B cell (primary cell): ENCODE measurements around the gene IGLL5.

Experiments
- EZH2 ChIP-seq: IDR thresholded peaks from 2 replicates; pipeline ENCODE4 v1.6.1; 2012; ENCODE audit warnings: borderline replicate concordance, low read depth, mild to moderate bottlenecking, moderate library complexity, low read length; ENCODE audit not compliant: insufficient read depth, poor library complexity, severe bottlenecking
- TF ChIP-seq, protein P1 (sequence below): fragments of 200-600 bp; IDR thresholded peaks from one replicate; pipeline ENCODE4 v1.8.0; 2022; ENCODE audit warnings: antibody characterized with exemption, mild to moderate bottlenecking

DNA sequence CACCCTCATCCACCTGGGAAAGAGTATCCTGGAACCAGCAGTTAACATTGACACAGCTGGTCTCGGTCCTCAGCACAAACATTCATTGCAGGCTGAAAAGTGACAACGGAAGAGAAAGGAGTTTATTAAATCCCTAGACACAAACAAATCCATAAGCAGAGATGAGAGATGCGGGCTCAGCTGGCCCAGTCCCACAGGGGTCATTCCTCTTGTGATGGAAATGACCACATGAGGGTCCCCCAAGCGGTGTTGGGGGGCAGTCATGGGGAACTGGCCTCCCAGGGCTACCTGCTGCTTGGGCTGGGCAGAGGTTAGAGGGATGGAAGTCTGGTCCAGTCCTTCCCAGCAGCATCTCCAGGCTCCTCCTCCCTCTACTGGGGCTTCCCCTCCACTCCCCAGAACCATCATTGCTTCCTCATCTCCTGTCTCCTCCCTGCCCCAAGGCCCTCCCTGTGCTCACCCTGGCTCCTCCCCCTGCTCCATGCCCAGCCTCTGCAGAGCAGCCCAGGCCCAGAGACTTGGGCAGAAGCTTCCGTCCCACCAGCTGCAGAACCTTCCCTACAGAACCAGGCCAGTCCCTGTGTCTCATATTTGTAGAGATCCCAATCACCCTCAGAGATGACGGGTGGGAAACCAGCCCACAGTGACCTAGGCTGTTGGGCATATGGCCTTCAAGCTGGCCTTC is 5.4 kb upstream of the IGLL5 start:
- TF ChIP-seq, protein P1, sequence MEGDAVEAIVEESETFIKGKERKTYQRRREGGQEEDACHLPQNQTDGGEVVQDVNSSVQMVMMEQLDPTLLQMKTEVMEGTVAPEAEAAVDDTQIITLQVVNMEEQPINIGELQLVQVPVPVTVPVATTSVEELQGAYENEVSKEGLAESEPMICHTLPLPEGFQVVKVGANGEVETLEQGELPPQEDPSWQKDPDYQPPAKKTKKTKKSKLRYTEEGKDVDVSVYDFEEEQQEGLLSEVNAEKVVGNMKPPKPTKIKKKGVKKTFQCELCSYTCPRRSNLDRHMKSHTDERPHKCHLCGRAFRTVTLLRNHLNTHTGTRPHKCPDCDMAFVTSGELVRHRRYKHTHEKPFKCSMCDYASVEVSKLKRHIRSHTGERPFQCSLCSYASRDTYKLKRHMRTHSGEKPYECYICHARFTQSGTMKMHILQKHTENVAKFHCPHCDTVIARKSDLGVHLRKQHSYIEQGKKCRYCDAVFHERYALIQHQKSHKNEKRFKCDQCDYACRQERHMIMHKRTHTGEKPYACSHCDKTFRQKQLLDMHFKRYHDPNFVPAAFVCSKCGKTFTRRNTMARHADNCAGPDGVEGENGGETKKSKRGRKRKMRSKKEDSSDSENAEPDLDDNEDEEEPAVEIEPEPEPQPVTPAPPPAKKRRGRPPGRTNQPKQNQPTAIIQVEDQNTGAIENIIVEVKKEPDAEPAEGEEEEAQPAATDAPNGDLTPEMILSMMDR = no peak
- TF ChIP-seq EZH2 = no peak
